ENCODE results near the gene QRFPR. TPM values are rescaled to one million over a fixed set of nuclear protein-coding genes. Genes with fewer than 3 reads are reported as not detected.

Gene QRFPR
- total RNA-seq, 1 donor = not detected

Small RNA genes within 50 kb of the gene (small RNA-seq; reads per million reads assigned to genes)
- gene RF00019 = not detected

Other genes starting within 250 kb of the QRFPR start
- not detected for gene TNIP3, start 216.7 kb downstream of the QRFPR start, total RNA-seq

Data from hematopoietic multipotent progenitor cell (in vitro differentiated cells).